SIG-M5 (cell line): Measurements from ENCODE around the gene DMGDH.

Source experiments
- DNase-seq: peaks from one replicate; lab custom pipeline; 2025; lab: John Stamatoyannopoulos, UW

Gene DMGDH

DNA sequence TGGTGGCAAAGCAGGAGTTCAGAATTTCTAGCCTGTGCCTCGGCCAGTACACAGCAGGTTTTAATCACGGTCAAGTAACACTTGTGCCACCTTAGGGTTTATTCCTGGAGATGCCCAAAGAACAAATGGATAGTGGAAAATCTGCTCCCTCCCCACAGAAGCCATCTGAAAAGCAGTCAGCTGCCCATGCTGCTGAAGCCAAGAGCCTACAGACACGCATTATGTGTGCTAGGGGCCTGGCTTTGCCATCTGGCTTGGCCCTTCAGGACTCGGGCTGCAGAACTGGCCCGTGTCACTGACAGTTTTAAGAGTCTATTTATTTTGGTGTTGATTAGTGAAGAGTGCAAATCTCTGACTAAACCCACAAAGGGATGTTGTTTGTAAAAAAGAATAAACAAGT, 95.5 kb downstream of the DMGDH start:
- no peak for DNase-seq

DNA sequence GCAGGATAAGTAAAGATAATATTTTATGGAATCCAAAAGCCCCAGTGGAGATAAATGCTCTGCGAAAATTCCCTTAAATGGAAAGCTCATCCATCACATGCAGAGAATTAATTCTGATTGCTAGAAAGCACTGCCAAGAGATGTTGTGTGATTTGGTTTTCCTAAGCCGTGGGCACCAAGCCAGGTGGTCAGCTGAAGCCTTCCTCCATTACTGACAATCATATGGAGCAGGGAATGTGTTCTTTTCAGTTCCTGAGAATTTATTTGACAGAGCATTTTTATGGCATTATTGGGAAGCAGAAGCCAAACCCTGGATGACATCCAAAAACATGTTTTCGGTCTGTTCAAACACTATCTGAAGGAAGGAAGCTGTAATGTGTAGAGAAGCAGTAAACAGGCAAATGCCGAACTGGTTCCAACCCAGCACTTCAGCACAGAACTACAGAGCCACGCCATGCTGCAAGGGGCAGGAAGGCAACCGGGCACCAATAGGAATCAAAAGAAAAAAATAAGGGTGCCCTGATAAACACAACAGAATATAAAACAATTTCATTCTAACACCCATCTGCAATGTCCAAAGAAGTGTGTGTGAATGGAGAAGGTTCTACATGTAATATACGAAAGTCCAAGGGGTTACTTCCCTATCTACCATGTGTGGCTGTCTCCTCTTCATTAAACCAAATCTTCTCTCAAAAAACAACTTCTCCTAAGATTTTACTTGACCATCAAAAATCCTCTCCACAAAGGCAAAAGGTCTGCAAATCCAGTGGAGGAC, 96.6 kb downstream of the DMGDH start:
- DNase-seq: no peak

DNA sequence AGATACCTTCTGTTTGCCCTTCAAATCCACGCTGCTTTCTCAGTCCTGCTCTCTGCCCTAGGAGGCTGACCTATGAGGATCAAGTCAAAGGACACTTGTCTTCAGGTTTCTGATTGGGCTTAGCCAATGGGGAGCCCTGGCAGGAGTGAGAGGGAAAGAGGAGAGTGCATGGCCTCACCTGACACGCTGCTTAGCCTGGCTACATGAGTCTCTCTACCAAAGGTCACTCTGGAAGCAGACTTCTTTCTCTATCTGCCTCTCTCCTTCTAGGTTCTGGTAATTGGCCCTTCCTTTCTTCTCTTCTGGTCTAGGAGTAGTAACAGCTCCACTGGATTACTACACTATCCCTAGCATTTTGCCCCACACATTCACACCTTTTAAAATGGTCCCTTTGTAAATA, 97.5 kb downstream of the DMGDH start:
- no peak for DNase-seq

DNA sequence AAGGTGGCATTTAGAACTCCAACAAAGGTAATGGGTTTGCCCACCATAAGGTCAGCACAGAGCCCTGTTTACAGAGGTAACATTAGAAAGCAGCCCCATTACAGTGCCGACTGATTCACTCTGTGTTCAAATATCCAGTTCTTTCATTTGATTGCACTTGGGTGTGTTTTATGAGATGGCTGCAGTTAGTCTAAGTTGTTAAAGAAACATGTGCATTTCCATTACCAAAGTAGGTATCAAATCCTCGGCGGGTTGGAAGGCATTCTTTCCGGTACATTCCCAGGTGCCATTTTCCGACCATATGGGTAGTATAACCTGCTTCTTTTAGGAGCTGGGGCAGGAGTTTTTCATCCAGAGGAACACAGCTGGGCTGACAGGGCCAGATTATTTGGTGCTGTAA, 100.7 kb downstream of the DMGDH start:
- no peak for DNase-seq

DNA sequence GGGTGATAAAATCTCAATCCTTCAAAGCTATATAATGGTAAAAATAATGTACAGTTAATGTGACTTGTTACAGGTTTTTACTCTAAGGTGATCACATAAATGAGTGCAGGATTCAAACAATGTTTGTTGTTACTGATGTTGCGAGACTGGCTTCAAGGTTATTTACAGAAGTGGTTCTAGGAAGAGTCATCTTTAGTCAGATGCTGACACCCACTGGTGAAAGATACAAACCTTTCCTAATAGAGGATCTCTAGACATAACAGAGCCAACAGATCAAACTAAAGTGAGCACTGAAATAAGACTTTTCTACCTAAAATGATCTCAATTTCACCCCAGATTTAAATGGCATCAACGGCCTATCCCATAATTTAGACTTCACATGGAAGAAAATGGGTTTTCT, 104.6 kb downstream of the DMGDH start:
- DNase-seq: no peak

DNA sequence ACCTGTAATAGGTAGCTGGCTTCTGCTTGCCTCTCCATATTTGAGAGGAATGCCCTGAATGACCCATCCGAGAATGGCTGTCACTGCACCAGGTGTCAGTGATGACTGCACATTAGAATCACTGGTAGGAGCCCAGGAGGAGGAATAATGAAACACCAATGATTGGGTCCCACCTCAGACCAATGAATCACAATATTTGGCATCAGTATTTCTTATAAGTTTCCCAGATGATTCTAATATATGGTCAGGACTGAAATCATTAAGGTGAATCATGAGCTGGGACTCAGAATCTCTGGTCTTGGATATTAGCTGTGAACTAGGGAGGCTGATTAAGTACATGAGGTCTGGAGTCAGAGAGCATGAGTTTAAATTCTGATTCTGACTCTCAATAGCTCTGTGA, 107.7 kb downstream of the DMGDH start:
- DNase-seq: no peak

DNA sequence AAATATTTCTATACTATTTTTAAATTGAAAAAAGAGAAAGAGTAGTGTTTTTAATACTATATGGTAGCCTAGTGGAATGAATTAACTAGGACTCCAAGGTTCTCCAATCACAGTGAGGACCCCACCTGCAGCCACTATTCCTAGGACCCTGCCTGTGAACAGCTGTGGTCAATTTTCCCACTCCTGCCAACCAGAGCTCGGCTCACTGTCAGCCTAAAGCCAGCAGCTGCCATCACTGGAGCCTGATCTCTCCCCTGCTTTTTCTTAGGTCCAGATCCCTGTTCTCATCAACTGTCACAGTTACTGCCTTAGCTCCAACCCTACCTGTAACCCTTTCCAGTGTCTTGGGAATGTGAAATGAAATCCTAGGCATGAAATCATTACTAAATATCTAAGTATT, 109.7 kb downstream of the DMGDH start:
- DNase-seq: no peak

DNA sequence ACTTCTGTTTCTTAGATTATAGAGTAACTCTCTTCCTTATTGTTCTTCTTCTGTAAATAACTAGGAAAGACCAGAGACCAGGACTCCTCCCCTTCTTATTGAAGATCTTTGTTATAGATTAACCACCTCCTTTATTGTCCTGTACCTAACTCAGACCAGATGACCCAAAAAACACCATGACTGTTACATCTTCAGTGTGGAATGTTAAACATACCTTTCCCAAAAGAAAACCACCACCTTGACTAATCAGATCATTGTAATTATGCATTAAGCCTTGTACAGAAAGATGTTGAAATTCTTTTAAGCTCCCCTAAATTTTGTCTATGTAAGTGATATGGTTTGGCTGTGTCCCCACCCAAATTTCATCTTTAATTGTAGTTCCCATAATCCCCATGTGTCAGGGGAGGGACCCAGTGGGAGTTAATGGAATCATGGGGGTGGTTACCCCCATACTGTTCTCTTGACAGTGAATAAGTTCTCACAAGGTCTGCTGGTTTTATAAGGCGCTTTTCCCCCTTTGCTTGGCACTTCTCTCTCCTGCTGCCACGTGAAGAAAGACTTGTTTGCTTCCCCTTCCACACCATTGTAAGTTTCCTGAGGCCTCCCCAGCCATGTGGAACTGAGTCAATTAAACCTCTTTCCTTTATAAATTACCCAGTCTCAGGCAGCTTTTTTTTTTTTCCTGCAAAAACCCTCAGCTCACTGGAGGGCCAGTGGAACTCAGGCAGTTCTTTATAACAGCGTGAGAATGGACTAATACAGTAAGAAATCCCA, 110.6 kb downstream of the DMGDH start:
- no peak for DNase-seq

DNA sequence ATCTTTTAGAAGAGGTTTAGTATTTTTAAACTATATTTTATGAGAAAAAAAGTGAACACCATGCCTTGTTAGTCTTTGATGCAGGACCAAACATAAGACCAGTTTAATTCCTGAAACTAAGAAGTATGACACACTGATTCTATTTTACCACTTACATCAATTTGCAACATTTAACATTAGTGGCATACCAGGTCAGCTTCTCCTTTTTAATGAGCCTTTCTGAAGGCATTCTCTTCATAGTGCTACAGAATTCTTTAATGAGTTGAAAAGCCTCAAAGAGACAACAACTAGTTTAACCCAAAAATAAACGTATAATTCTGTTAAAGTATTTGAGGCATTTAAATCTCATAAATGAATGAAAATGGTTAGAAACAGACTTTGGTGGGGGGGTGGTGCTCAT, 112.6 kb downstream of the DMGDH start:
- DNase-seq: no peak

DNA sequence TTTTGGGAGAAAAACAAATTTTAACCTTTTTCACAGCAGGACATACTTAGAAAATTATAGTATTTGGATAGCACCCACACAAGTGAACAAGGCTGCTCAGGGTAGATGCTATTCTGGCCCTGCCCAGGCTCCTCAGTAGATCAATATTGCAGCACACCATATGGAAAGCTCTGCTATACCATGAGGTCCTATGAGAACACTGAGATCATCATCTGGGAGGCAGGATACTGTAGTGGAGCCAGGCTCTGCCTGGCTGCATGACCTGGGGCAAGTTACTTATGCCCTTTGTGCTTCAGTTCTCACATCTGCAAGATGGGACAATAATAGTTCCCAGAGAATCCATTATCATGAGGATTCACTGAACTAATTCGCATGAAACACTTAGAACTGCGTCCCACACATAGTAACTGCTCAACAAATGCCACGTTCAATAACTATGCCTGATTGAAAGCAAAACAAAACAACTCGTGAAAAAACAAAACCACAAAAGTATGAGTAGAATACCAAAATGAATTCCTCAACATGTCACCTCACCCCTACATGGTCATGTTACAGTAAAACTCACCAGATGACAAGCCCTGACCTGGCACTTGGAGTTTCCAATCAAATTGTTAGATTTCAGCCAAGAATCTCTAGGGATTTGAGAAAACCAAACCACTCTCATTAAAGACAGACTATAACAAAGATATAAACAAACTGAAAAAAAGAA, 116.2 kb downstream of the DMGDH start:
- DNase-seq: no peak
